ENCODE measurements around the gene DVL3. TPM values are rescaled to one million over a fixed set of nuclear protein-coding genes. Genes with fewer than 3 reads are reported as not detected.

The DVL3 gene
- total RNA-seq, 2 experiments from 2014 or later, result 38.5 to 65.6 TPM

DNA sequence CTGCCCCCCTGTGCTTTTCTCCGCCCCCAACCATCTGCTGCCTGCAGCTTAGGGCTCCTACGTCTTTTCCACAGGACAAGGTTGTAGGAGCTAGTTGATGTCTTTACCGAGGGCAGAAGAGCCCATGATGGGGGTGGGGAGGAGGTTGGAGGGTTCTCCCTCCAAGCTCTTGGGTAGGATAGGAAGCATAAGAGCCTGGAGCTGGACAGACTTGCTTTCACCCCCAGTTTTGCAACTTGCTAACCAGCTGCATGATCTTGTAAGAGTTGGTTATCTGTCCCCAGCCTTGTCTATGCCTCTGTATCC is 31.7 kb downstream of the DVL3 start:
- H3K4me3 ChIP-seq (ENCODE audit: low read depth, low read length, poor library complexity, severe bottlenecking), result peak overlapping the region; percentile 97
- peaks cover 73% of the 10 kb centered on the region for H3K36me3 ChIP-seq (ENCODE audit: insufficient read depth, low read length)
- no peak overlapping the region for H3K27ac ChIP-seq (ENCODE audit: low read depth, low read length, poor library complexity, severe bottlenecking)
- peaks cover 7% of the 10 kb centered on the region; the same call in 1 of the 2 replicates for H4K20me1 ChIP-seq (ENCODE audit: insufficient read depth, low read length)
- no peak for DNase-seq (ENCODE audit: low spot score)
- H3K4me2 ChIP-seq (ENCODE audit: low read length), result peak overlapping the region; percentile 88
- no peaks in the 10 kb centered on the region for H3K9me2 ChIP-seq (ENCODE audit: insufficient read depth, low read length)
- TSS peak; percentile 39 for BruUV-seq (replicated peaks)
- intact Hi-C loops (cut with micrococcal nuclease; ENCODE audit: unreplicated experiment), result loop anchor here (2.0 to 5.0 kb wide), 2 partner anchors 52 to 60 kb away; partner anchors contain the start of genes ALG3, EEF1AKMT4 and EIF2B5
- peaks cover 23% of the 10 kb centered on the region for H3K79me2 ChIP-seq (ENCODE audit: insufficient read depth, low read depth, low read length)
- POLR2A ChIA-PET, result interaction anchor here (0.8 to 2.5 kb wide), 5 partner anchors 8 to 100 kb away, joined by 3 to 20 read pairs (median 3); partner anchors contain the start of gene DVL3
- H2AFZ ChIP-seq (ENCODE audit: low read length), result no peak overlapping the region
- H3K9me3 ChIP-seq (ENCODE audit: low read length), result no peaks in the 10 kb centered on the region
- CTCF ChIA-PET (ENCODE audit: unreplicated experiment), result interaction anchor here (0.6 kb wide), 1 partner anchor 77 kb away, joined by 5 read pairs; no protein-coding TSS in a partner anchor
- no peak for TF ChIP-seq EZH2phosphoT487 (IDR thresholded peaks at IDR 0.05; ENCODE audit: borderline replicate concordance, low read depth, low read length)
- TF ChIP-seq, protein P1, sequence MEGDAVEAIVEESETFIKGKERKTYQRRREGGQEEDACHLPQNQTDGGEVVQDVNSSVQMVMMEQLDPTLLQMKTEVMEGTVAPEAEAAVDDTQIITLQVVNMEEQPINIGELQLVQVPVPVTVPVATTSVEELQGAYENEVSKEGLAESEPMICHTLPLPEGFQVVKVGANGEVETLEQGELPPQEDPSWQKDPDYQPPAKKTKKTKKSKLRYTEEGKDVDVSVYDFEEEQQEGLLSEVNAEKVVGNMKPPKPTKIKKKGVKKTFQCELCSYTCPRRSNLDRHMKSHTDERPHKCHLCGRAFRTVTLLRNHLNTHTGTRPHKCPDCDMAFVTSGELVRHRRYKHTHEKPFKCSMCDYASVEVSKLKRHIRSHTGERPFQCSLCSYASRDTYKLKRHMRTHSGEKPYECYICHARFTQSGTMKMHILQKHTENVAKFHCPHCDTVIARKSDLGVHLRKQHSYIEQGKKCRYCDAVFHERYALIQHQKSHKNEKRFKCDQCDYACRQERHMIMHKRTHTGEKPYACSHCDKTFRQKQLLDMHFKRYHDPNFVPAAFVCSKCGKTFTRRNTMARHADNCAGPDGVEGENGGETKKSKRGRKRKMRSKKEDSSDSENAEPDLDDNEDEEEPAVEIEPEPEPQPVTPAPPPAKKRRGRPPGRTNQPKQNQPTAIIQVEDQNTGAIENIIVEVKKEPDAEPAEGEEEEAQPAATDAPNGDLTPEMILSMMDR (conservative IDR thresholded peaks at IDR 0.05; ENCODE audit: low read length), result no peak
- H3K4me1 ChIP-seq (ENCODE audit: insufficient read depth, low read length, poor library complexity, severe bottlenecking), result peaks cover 16% of the 10 kb centered on the region

DNA sequence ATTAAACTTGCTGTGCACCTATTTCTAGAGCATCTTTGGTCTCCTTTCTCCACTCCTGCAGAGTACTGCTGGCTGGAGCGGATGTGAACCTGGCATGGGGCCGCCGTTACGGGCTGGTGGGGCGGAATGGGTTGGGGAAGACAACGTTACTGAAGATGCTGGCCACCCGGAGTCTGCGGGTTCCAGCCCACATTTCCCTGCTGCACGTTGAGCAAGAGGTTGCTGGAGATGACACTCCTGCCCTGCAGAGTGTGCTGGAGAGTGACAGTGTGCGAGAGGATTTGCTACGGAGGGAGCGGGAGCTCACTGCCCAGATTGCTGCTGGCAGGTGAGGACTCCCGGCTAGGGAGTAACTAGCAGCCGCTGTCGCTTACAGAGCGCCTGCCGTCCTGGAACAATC is 32.9 kb downstream of the DVL3 start:
- H3K4me2 ChIP-seq (ENCODE audit: low read length), result no peak overlapping the region
- CTCF ChIA-PET (ENCODE audit: unreplicated experiment), result no interaction called here
- intact Hi-C loops (cut with micrococcal nuclease; ENCODE audit: unreplicated experiment), result loop anchor here (5.0 kb wide), 1 partner anchor 59 kb away; the partner anchor contains the start of genes ALG3 and EEF1AKMT4
- H3K9me2 ChIP-seq (ENCODE audit: insufficient read depth, low read length), result no peaks in the 10 kb centered on the region
- H2AFZ ChIP-seq (ENCODE audit: low read length), result no peak overlapping the region
- DNase-seq (ENCODE audit: low spot score), result no peak
- H3K36me3 ChIP-seq (ENCODE audit: insufficient read depth, low read length), result peaks cover 73% of the 10 kb centered on the region
- POLR2A ChIA-PET, result no interaction called here
- H4K20me1 ChIP-seq (ENCODE audit: insufficient read depth, low read length), result peaks cover 7% of the 10 kb centered on the region; the same call in 1 of the 2 replicates
- TF ChIP-seq, protein P1 (conservative IDR thresholded peaks at IDR 0.05; ENCODE audit: low read length), result no peak
- TF ChIP-seq EZH2phosphoT487 (IDR thresholded peaks at IDR 0.05; ENCODE audit: borderline replicate concordance, low read depth, low read length), result no peak
- BruUV-seq (replicated peaks), result no TSS peak
- H3K4me1 ChIP-seq (ENCODE audit: insufficient read depth, low read length, poor library complexity, severe bottlenecking), result peaks cover 16% of the 10 kb centered on the region
- peaks cover 23% of the 10 kb centered on the region for H3K79me2 ChIP-seq (ENCODE audit: insufficient read depth, low read depth, low read length)
- no peak overlapping the region for H3K27ac ChIP-seq (ENCODE audit: low read depth, low read length, poor library complexity, severe bottlenecking)
- H3K9me3 ChIP-seq (ENCODE audit: low read length), result no peaks in the 10 kb centered on the region
- H3K4me3 ChIP-seq (ENCODE audit: low read depth, low read length, poor library complexity, severe bottlenecking), result no peak overlapping the region

DNA sequence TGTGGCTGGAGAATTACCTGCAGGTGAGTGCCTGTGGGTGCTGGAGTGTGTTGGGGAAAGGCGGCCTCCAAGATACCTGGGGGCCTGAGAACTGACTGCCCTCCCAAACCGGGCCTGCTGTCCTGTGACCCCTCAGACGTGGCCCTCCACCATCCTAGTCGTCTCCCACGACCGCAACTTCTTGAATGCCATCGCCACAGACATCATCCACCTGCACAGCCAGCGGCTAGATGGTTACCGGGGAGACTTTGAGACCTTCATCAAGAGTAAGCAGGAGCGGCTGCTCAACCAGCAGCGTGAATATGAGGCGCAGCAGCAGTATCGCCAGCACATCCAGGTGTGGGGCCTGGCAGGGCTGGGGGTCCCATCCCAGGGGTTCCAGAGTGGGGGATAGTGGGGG is 34.2 kb downstream of the DVL3 start:
- H4K20me1 ChIP-seq (ENCODE audit: insufficient read depth, low read length), result peaks cover 7% of the 10 kb centered on the region; the same call in 1 of the 2 replicates
- ChIA-PET CTCF (ENCODE audit: unreplicated experiment) (no interaction called here), POLR2A (interaction anchor here (0.6 kb wide), 1 partner anchor 229 kb away, joined by 3 read pairs; no protein-coding TSS in a partner anchor)
- H3K9me3 ChIP-seq (ENCODE audit: low read length), result no peaks in the 10 kb centered on the region
- H3K36me3 ChIP-seq (ENCODE audit: insufficient read depth, low read length), result peaks cover 73% of the 10 kb centered on the region
- intact Hi-C loops (cut with micrococcal nuclease; ENCODE audit: unreplicated experiment), result loop anchor here (5.0 kb wide), 1 partner anchor 58 kb away; the partner anchor contains the start of genes ALG3 and EEF1AKMT4
- DNase-seq (ENCODE audit: low spot score), result no peak
- H3K4me2 ChIP-seq (ENCODE audit: low read length), result no peak overlapping the region
- H3K9me2 ChIP-seq (ENCODE audit: insufficient read depth, low read length), result no peaks in the 10 kb centered on the region
- no peak overlapping the region for H2AFZ ChIP-seq (ENCODE audit: low read length)
- no peak overlapping the region for H3K4me3 ChIP-seq (ENCODE audit: low read depth, low read length, poor library complexity, severe bottlenecking)
- peaks cover 16% of the 10 kb centered on the region for H3K4me1 ChIP-seq (ENCODE audit: insufficient read depth, low read length, poor library complexity, severe bottlenecking)
- no peak for TF ChIP-seq EZH2phosphoT487 (IDR thresholded peaks at IDR 0.05; ENCODE audit: borderline replicate concordance, low read depth, low read length)
- TF ChIP-seq, protein P1 (conservative IDR thresholded peaks at IDR 0.05; ENCODE audit: low read length), result no peak
- no peak overlapping the region for H3K27ac ChIP-seq (ENCODE audit: low read depth, low read length, poor library complexity, severe bottlenecking)
- no TSS peak for BruUV-seq (replicated peaks)
- peaks cover 23% of the 10 kb centered on the region for H3K79me2 ChIP-seq (ENCODE audit: insufficient read depth, low read depth, low read length)

All from OCI-LY7 (cell line).